HG02642 (cell line): ENCODE results near the gene HS6ST3.

ENCODE experiments used
- ATAC-seq: cut with Tn5 transposase; IDR thresholded peaks from one replicate; pipeline ENCODE4 v1.9.1; 2021; ENCODE audit warnings: mild to moderate bottlenecking; ENCODE audit not compliant: unreplicated experiment, poor library complexity

Gene HS6ST3

GRCh38 chr13:96684907-96685306 lies 595.0 kb downstream of the HS6ST3 start:
- no peak for ATAC-seq

GRCh38 chr13:96686286-96686685 lies 596.4 kb downstream of the HS6ST3 start:
- ATAC-seq: no peak

DNA sequence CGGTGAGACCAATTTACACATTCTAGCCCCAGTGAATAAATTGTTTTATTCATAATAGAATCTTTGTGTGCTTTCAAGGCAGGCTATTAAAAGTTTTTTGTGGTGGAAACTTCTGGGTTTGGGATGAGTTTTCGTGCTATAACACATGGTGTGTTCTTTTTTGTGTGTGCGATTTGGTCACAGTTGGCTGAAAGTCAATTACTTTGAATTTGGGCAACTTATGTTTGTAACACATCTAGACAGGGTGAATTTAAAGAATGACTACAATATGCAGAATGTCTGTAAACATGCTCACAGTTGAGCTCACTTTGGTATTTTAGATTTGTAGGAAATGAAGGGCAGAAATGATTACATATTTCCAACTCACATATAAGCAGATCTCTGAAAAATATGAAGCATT lies 597.3 kb downstream of the HS6ST3 start:
- no peak for ATAC-seq

- no peak for ATAC-seq
These were observed 601.1 kb downstream of the HS6ST3 start for GRCh38 chr13:96690998-96691397.

DNA sequence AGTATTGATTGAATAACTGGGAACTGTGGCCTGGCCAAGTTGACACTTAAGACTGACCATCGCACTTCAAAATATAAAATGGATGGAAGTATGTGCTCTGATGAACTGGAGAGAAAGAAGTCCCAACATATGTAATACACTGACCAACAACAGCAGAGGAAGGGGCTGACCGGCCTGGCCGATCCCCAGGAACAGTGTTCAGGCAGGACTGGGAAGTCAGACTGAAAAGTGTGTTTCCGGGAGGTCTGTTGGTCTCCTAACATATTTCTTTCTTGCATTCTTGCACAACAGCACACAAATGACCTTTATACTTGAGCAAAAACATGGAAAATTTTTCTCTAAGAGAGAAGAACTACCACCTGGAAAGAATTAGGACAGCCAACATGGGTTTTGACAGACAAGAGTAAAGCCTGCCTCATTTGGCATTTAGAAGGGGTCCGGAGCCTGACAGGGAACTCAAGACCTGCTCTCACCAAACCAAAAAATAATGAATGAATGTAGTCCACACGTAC lies 606.5 kb downstream of the HS6ST3 start:
- no peak for ATAC-seq

DNA sequence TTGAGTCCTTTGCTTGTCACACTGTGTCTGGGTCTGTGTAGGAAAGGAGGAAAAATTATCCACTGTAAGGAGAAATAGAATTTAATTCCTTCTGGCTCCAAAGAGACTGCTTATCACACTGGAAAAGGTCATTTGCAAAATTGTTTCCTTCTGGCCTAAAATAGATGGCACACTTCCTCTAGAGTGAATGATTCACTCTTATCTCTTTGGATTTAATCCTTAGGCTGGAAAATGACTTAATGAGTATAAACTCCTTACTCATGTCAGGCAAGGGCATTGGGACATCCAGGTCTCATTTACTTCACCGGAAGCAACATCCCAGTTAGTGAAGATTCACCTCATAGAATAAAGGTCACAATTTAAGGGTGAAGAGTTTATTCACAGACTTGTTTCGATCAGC lies 610.8 kb downstream of the HS6ST3 start:
- no peak for ATAC-seq

GRCh38 chr13:96707146-96707545 lies 617.2 kb downstream of the HS6ST3 start:
- ATAC-seq: no peak

DNA sequence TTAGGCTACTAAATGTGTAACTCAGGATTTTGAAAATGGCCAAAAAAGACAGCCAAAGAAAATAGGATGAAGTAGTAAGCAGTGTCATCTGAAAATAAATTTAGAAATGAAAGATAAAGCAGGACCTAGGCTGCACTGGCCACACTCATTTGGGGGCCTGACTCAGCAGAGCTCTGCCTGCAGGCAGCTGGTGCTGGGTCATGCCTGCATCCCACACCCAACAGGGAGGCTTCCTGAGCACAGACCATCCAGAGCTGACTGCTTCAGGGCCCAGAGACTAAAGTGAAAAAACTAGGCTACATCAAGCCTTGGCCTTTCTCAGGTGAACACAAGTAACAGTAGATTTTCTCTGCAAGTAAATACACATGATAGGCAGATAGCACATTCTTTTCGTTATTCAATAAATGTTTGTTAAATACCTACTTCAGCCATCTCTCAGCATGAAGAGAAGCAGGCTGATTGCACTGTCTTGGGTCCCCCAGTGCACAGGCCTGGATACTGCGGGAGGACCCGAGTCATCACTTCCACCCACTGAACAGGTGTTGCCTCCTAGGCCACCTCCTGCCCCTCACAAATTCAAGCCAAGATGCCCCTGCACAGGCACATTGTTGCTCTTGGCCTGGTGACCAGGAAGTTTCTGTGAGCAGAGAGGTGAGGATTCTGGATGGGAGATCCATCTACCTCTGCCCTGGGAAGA lies 620.4 kb downstream of the HS6ST3 start:
- ATAC-seq: no peak

- ATAC-seq: no peak
These were observed 630.5 kb downstream of the HS6ST3 start for GRCh38 chr13:96720446-96720845.

DNA sequence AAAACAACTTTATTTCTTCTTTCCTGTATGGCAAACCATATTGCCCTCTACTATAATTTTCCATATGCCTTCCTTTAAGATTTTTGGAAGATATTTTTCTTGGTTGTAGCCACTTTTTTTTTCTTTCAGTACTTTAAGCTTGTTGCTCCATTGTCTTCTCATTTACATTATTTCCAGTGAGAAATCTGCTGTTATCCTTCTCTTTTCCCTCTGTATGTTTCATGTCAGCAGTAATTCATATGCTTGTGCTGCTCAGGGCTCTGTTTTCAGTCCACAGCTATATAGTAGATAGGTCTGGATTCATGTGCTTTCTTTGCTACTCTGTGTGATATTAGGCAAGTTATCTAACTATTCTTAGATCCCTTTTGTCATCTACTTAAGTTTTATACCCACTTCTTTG lies 636.7 kb downstream of the HS6ST3 start:
- no peak for ATAC-seq

GRCh38 chr13:96728463-96728862 lies 638.6 kb downstream of the HS6ST3 start:
- ATAC-seq: no peak

DNA sequence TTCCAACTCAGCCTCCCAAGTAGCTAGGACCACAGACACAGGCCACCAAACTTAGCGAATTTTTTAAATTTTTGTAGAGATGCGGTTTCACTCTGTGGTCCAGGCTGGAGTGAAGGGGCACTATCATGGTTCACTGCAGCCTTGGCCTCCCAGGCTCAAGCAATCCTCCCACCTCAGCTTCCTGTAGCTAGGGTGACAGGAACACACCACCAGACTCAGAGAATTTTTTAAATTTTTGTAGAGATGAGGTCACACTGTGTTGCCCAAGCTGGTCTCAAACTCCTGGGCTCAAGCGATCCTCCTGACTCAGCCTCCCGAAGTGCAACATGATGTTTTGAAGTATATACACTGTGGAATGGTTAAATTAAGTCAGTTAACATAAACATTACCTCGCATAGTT lies 640.8 kb downstream of the HS6ST3 start:
- no peak for ATAC-seq

DNA sequence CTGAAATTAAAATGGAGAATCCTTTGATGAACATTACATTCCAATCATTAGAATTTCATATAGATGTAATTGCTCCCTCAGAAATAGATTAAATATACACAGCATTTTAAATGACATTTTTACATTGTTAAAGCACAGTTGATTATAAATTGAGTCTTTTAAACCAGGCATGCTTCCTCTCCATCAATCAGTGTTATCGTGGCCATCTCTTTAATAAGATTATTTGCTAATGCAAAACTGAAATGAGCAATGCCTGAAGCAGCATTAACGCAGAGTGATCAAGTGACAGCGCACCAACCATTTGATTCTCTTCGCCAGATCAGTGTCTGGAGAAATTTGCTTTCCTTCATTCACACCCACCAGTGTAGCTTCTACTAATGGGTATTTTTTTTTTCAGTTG lies 644.6 kb downstream of the HS6ST3 start:
- ATAC-seq: no peak

GRCh38 chr13:96741779-96742178 lies 651.9 kb downstream of the HS6ST3 start:
- no peak for ATAC-seq

DNA sequence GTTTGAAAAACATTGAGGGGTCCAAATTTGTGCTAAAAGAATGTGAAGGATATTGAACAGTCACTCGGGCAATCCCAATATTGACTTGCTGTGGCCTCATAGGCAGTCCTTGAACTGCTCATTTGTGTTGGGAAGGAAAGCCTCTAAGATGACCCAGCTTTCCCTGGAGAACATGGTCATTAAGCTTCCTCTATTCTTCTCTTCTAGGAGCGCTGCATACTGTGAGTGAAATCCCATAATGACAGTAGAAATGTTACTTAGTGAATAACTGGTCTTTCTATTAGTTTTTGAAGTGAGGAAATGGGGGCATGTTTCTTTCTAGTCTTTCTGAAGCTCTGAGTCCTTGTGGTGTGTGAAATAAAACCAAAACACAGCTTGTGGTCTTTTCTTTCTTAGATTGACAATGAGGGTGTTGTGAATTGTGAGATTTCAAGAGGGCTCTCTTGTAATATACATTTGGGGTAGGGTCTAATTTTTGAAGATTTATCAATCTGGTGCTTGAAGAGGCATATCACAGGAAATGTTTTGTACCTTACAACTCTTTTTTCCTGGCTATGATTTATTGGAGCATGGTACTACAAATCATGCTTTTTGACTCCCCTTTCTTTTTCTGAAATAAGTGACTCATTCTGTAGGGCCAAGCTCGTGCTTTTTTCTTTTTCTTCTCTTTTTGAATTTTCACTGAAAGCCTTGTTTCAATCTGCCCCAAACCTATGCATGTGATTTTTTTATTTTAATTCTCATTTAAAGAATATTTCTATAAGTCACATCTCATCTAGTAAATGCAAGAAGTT lies 653.6 kb downstream of the HS6ST3 start:
- ATAC-seq: no peak

DNA sequence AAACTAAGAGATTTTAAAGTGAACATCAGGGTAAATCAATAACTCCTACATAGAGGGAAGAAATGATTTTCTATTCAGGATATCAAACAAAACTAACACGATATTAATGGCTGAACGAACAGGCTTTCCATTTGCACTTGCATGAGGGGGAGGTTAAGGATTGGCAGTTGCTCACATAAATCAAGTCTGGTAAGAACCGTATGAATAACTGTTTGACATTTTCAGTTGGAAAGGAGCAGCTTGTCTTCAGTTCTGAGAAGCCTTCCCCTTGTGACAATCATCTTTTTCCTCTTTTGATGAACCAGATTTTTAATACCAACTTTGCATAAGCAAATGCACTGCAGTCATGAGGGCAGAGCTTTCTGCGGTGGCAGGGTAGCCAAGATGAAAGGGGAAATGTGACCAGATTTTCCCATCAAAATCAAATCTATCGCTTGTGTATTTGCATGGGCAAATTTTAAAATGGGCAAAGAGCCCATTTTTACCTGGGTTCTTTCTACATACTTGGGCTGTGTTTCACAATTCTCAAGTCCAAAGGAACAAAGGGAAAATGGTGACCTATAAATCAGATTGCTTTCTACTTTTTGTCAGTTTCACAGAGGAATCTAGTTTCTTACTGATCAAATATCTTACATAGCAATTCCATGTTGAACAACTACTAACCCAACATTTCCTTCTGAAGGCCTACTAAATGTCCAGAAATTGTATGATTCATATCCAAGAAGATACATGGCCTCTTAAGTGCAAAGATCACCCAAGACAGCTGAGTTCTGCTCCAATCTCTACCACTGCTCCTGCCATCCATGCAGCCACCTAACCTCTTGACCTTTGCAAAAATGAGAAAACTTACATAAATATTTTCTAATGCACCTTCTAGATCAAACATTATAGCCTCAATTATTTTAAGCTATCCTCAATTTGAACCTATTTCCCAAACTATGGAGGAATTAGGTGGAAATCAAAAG lies 654.7 kb downstream of the HS6ST3 start:
- ATAC-seq: no peak

GRCh38 chr13:96746886-96747285 lies 657.0 kb downstream of the HS6ST3 start:
- ATAC-seq: no peak

- ATAC-seq: no peak
These were observed 659.9 kb downstream of the HS6ST3 start for GRCh38 chr13:96749825-96750224.

DNA sequence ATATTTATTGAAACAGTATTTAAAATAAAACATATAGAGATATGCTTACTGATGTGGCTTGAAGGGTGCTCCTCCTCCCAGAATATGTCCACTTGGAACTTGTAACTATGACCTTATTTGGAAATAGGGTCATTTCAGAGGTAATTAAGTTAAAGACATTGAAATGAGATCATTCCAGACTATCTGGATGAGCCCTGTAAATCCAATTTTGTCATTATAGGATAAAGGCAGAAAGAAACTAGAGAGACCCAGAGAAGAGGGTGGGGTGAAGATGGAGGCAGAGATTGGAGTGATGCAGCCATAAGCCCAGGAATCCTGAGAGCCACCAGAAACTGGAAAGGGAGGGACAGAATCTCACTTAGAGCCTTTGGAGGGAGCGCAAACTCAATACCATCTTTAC lies 661.2 kb downstream of the HS6ST3 start:
- ATAC-seq: no peak

- ATAC-seq: no peak
These were observed 673.0 kb downstream of the HS6ST3 start for GRCh38 chr13:96762876-96763275.

- no peak for ATAC-seq
These were observed 676.4 kb downstream of the HS6ST3 start for GRCh38 chr13:96766306-96766705.
